ENCODE measurements around the gene ZNF729. TPM values are rescaled to one million over a fixed set of nuclear protein-coding genes. Genes with fewer than 3 reads are reported as not detected.

Gene ZNF729
- total and polyA plus RNA-seq, 9 of the 15 experiments (the other 6 are each of a cell fraction or from before 2014, with no cell fraction given) = not detected

GRCh38 chr19:22332924-22333323 lies 46.7 kb downstream of the ZNF729 start:
- Histone ChIP-seq H3K79me2 (ENCODE audit: control insufficient read depth, insufficient read depth, low read length) (no peaks in the 10 kb centered on the region), H3K27ac (ENCODE audit: extremely low read depth, low read depth, low read length) (no peak overlapping the region), H3K27me3 (ENCODE audit: control insufficient read depth in 2 of 2, insufficient read depth in 2 of 2, low read length in 2 of 2) (no peaks in the 10 kb centered on the region), H2AFZ (ENCODE audit: low read depth, low read length) (no peak overlapping the region), H3K9me3 (replicated peaks; ENCODE audit: control insufficient read depth, insufficient read depth, low read depth, low read length) (peaks cover 2% of the 10 kb centered on the region; the same call in 1 of the 2 replicates), H4K20me1 (replicated peaks; ENCODE audit: control insufficient read depth, insufficient read depth, low read length) (no peaks in the 10 kb centered on the region), H3K9me1 (ENCODE audit: control insufficient read depth, insufficient read depth, low read length) (no peaks in the 10 kb centered on the region), H3K36me3 (ENCODE audit: control insufficient read depth, insufficient read depth, low read length) (no peaks in the 10 kb centered on the region), H3K4me1 (replicated peaks in 1 of 2; ENCODE audit: control insufficient read depth in 2 of 2, insufficient read depth in 2 of 2, low read length in 2 of 2) (no peaks in the 10 kb centered on the region), H3K9ac (ENCODE audit: insufficient read depth in 1 of 2, low read depth in 2 of 2, low read length in 2 of 2) (no peak overlapping the region), H3K4me2 (ENCODE audit: insufficient read depth, low read length) (no peak overlapping the region), H3K4me3 (no peak overlapping the region)
- BruUV-seq (replicated peaks) = no TSS peak
- in situ Hi-C loops (cut with MboI) (no loop called here), intact Hi-C loops (cut with micrococcal nuclease) (no loop called here)
- TF ChIP-seq, protein P1, sequence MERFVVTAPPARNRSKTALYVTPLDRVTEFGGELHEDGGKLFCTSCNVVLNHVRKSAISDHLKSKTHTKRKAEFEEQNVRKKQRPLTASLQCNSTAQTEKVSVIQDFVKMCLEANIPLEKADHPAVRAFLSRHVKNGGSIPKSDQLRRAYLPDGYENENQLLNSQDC (CRISPR knock-in tag; IDR thresholded peaks at IDR 0.05) = no peak
- TF ChIP-seq AFF4 (CRISPR knock-in tag; IDR thresholded peaks at IDR 0.05) = no peak
- no peak for TF ChIP-seq CBX2 (IDR thresholded peaks at IDR 0.05; ENCODE audit: insufficient read depth, low read length, poor library complexity, severe bottlenecking)
- 0 out of 2 replicates have a peak, but pooled peaks have one; percentile 10 for TF ChIP-seq JUNB (CRISPR knock-in tag; conservative IDR thresholded peaks at IDR 0.05)
- DNase-seq (ENCODE audit: extremely low read depth in 1 of 4, low spot score in 3 of 4) (no peak), ATAC-seq (no peak), FAIRE-seq (no peak)
- POLR2A ChIA-PET = no interaction called here
- CTCF ChIA-PET (ENCODE audit: low intra/inter-chr PET ratio) = no interaction called here
